Heart left ventricle (tissue), 16 donors: ENCODE measurements around the gene KLHL35. TPM values are rescaled to one million over a fixed set of nuclear protein-coding genes. Genes with fewer than 3 reads are reported as not detected.

Source experiments
- ATAC-seq, 4 donors: fragments of 200-7000 bp; cut with Tn5 transposase; one replicate each; pipeline ENCODE4 v1.9.1; 2020 to 2022; ENCODE audit warnings: moderate library complexity in 4 of 4, mild to moderate bottlenecking in 3 of 4, moderate number of reproducible peaks in 1 of 4
- DNase-seq, 5 donors: peaks; one replicate each; pipeline ENCODE4 v3.0.0-alpha.2; 2020
- H3K27ac ChIP-seq, 12 donors: fragments of 200-600 bp; sonication (generic) in 4 of 12; one replicate each; pipeline versions ENCODE4 v1.5.0 to v1.8.0; 2016 to 2022; ENCODE audit warnings: mild to moderate bottlenecking in 2 of 12
- H3K27me3 ChIP-seq, 9 donors: fragments of 200-600 bp; sonication (generic) in 2 of 9; one replicate each; pipeline versions ENCODE4 v1.5.1 to v1.8.0; 2016 to 2022; ENCODE audit warnings: mild to moderate bottlenecking in 3 of 9
- H3K36me3 ChIP-seq, 9 donors: fragments of 200-600 bp; sonication (generic) in 2 of 9; one replicate each; pipeline versions ENCODE4 v1.5.0 to v1.8.0; 2018 to 2022; ENCODE audit warnings: mild to moderate bottlenecking in 2 of 9
- H3K4me1 ChIP-seq, 12 donors: fragments of 200-600 bp; sonication (generic) in 4 of 12; one replicate each; pipeline versions ENCODE4 v1.5.0 to v1.8.0; 2016 to 2022; ENCODE audit warnings: mild to moderate bottlenecking in 3 of 12
- H3K4me3 ChIP-seq, 12 donors: fragments of 200-600 bp; sonication (generic) in 4 of 12; one replicate each; pipeline versions ENCODE4 v1.5.0 to v1.8.0; 2017 to 2022; ENCODE audit warnings: mild to moderate bottlenecking in 9 of 12, moderate library complexity in 4 of 12
- H3K9me3 ChIP-seq, 12 donors: fragments of 200-600 bp; sonication (generic) in 4 of 12; one replicate each; pipeline versions ENCODE4 v1.5.0 to v1.8.0; 2016 to 2022; ENCODE audit warnings: mild to moderate bottlenecking in 1 of 12
- CTCF ChIP-seq, 12 donors: fragments of 200-600 bp; sonication (generic) in 4 of 12; IDR thresholded peaks; one replicate each; pipeline versions ENCODE4 v1.5.0 to v1.8.0; 2018 to 2022; ENCODE audit warnings: antibody characterized with exemption in 12 of 12, mild to moderate bottlenecking in 5 of 12
- POLR2A ChIP-seq, 2 donors: fragments of 450-650 bp; IDR thresholded peaks; one replicate each; pipeline ENCODE4 v1.6.1; 2017; ENCODE audit warnings: antibody characterized with exemption in 2 of 2, mild to moderate bottlenecking in 2 of 2, moderate library complexity in 2 of 2
- WGBS, 4 donors: extraction: QIAGEN DNeasy Blood & Tissue Kit in 2 of 4; methylation state at CpG; one replicate each; pipeline versions ENCODE4 v1.1.5 to v1.1.7; 2013 to 2018; 5-methylcytosine and 5-hydroxymethylcytosine counted together
- intact Hi-C, 10 donors: fragments of 100-400 bp; cut with DNase I; formaldehyde crosslinking; loops; one replicate each; pipeline versions ENCODE4 v1.11.1 to v1.14.2; 2022
- polyA plus RNA-seq, 2 donors: library from polyadenylated mRNA; stranded (reverse); fragments of 200-250 nt; gene quantifications; one replicate each; pipeline ENCODE4 v1.2.3, GENCODE V29; 2013
- total RNA-seq, 9 donors: library from RNA; depleted of rRNA in 2 of 9; stranded (reverse); fragments of >200 nt in 2 of 9; fragmentation: NEBNext Ultra II Directional in 3 of 9; extraction: Animal tissue kit (Norgen Biotek cat#: 25700) in 3 of 9; gene quantifications; one replicate each; pipeline versions ENCODE4 v1.1.0 to v1.2.4, GENCODE V29; 2016 to 2023
- donor health status: ischemic (EF 13 %, LVEDD 7.1; RV severe dilation, severe dysfunction).
- donor health status: healthy with polysubstance abuse.
- donor health status: DM: no; HTN: yes; CAD: no.
- donor health status: DM: no; HTN: no; CAD: no.
- donor health status: ischemic (EF 25% LVEDD 6.9; RV normal size, moderate dysfunction).
- donor health status: ischemic (EF 25% LVEDD 5.7; RV mildly dilated, moderate dysfunction).
- donor health status: healthy.
- donor health status: DM: yes; HTN: yes; CAD: no.
- donor health status: ischemic (EF 35%, LVEDD 5.7; RV mildly dilated, moderate dysfunction).
- donor health status: nonischemic (EF 11% LVEDD 7.7; RV severe dilation, severe dysfunction).
- donor health status: DM: yes; HTN: yes; CAD: no.
- donor health status: PGD.
- donor health status: ischemic (EF 29% LVEDD 5.4; RV normal size, mild dysfunction).
- donor health status: nonischemic (EF 23%, LVEDD 6.1; RV moderate dilation, normal function).

The KLHL35 gene
- total and polyA plus RNA-seq, 11 donors = 0.11 to 1.1 (median 0.45) TPM; not detected in 1

- Histone ChIP-seq H3K9me3 (no peaks in the 10 kb centered on the region), H3K4me3 (no peak overlapping the region), H3K4me1 (peaks cover 0 to 23% (median 5%) of the 10 kb centered on the region in 12 donors), H3K36me3 (no peaks in the 10 kb centered on the region), H3K27ac (no peak overlapping the region), H3K27me3 (peaks cover 0 to 4% (median 0%) of the 10 kb centered on the region in 9 donors)
- peak; percentile 35 to 76 (median 72) for ATAC-seq
- intact Hi-C loops = loop anchor here in 7 of 10 donors (1.0 to 5.0 kb wide), 4 partner anchors 60 to 144 kb away; no protein-coding TSS in a partner anchor
- peak; percentile 54 to 77 (median 68) for DNase-seq
- WGBS, 4 donors = 21 to 28% (median 27%) methylated on average over 9 of the region's 9 CpGs
- TF ChIP-seq POLR2A (IDR thresholded peaks at IDR 0.05) (no peak), CTCF (IDR thresholded peaks at IDR 0.05) (peak; percentile 75 to 88 (median 80))
These were observed 44.4 kb downstream of the KLHL35 start for GRCh38 chr11:75388386-75389275.

GRCh38 chr11:75387736-75388294, 45.2 kb downstream of the KLHL35 start:
- TF ChIP-seq POLR2A (IDR thresholded peaks at IDR 0.05) (no peak), CTCF (IDR thresholded peaks at IDR 0.05) (no peak)
- no peak for DNase-seq
- peaks cover 0 to 4% (median 0%) of the 10 kb centered on the region in 9 donors for H3K27me3 ChIP-seq
- ATAC-seq = no peak
- H3K36me3 ChIP-seq = no peaks in the 10 kb centered on the region
- H3K9me3 ChIP-seq = no peaks in the 10 kb centered on the region
- H3K4me3 ChIP-seq = no peak overlapping the region
- peaks cover 0 to 31% (median 5%) of the 10 kb centered on the region in 12 donors for H3K4me1 ChIP-seq
- intact Hi-C loops = loop anchor here in 7 of 10 donors (1.0 to 5.0 kb wide), 4 partner anchors 59 to 145 kb away; no protein-coding TSS in a partner anchor
- H3K27ac ChIP-seq = no peak overlapping the region
- WGBS, 4 donors = 74 to 83% (median 76%) methylated on average over 3 of the region's 3 CpGs

GRCh38 chr11:75386942-75387630, 45.9 kb downstream of the KLHL35 start:
- WGBS, 4 donors = 47 to 71% (median 58%) methylated on average over 3 of the region's 3 CpGs
- Histone ChIP-seq H3K4me3 (no peak overlapping the region), H3K27ac (no peak overlapping the region), H3K9me3 (no peaks in the 10 kb centered on the region), H3K36me3 (no peaks in the 10 kb centered on the region), H3K27me3 (peaks cover 0 to 4% (median 0%) of the 10 kb centered on the region in 9 donors), H3K4me1 (peaks cover 0 to 31% (median 5%) of the 10 kb centered on the region in 12 donors)
- DNase-seq = no peak
- intact Hi-C loops = loop anchor here in 2 of 10 donors (5.0 kb wide), 1 partner anchor 145 kb away; no protein-coding TSS in a partner anchor
- TF ChIP-seq POLR2A (IDR thresholded peaks at IDR 0.05) (no peak), CTCF (IDR thresholded peaks at IDR 0.05) (no peak)
- ATAC-seq = no peak
